HuH-7 (cell line): Measurements from ENCODE around the gene CBX2.

Source experiments
- DNase-seq: peaks from one replicate; pipeline ENCODE4 v3.0.0; 2011; ENCODE audit warnings: low spot score

Gene CBX2

GRCh38 chr17:79829457-79829856 is 51.5 kb downstream of the CBX2 start:
- no peak for DNase-seq

- DNase-seq: no peak
Measured at GRCh38 chr17:79830303-79830702, 52.4 kb downstream of the CBX2 start.

GRCh38 chr17:79830763-79831264 is 52.9 kb downstream of the CBX2 start:
- DNase-seq: no peak

GRCh38 chr17:79831265-79832217 is 53.6 kb downstream of the CBX2 start:
- DNase-seq: no peak

- no peak for DNase-seq
Measured at GRCh38 chr17:79832218-79833109, 54.5 kb downstream of the CBX2 start.

GRCh38 chr17:79833110-79833450 is 55.1 kb downstream of the CBX2 start:
- no peak for DNase-seq

GRCh38 chr17:79833744-79834564 is 56.0 kb downstream of the CBX2 start:
- DNase-seq: no peak

- peak; percentile 73 for DNase-seq
Measured at GRCh38 chr17:79834565-79835469, 56.9 kb downstream of the CBX2 start.

- DNase-seq: no peak
Measured at GRCh38 chr17:79835470-79835899, 57.5 kb downstream of the CBX2 start.

- DNase-seq: no peak
Measured at GRCh38 chr17:79835953-79836509, 58.1 kb downstream of the CBX2 start.

GRCh38 chr17:79836510-79836971 is 58.6 kb downstream of the CBX2 start:
- no peak for DNase-seq

- DNase-seq: peak; percentile 79
Measured at GRCh38 chr17:79836972-79837887, 59.3 kb downstream of the CBX2 start.
